Mesodermal cell (in vitro differentiated cells): ENCODE data around the gene STT3A.

Source experiments
- H3K27ac ChIP-seq: 2 replicates; pipeline ENCODE4 v1.7.0; 2013; ENCODE audit warnings: mild to moderate bottlenecking, low read depth, low read length, moderate library complexity; ENCODE audit not compliant: severe bottlenecking
- H3K36me3 ChIP-seq: 2 replicates; pipeline ENCODE4 v1.7.1; 2013; ENCODE audit warnings: mild to moderate bottlenecking, low read length, moderate library complexity; ENCODE audit not compliant: control insufficient read depth, insufficient read depth
- H3K4me1 ChIP-seq: one replicate; pipeline ENCODE4 v1.7.1; 2013; ENCODE audit warnings: mild to moderate bottlenecking, low read length; ENCODE audit not compliant: insufficient read depth, control insufficient read depth, poor library complexity, severe bottlenecking
- H3K4me3 ChIP-seq: 2 replicates; pipeline ENCODE4 v1.7.0; 2013; ENCODE audit warnings: low read length, control low read depth, mild to moderate bottlenecking; ENCODE audit not compliant: insufficient read depth, poor library complexity, severe bottlenecking; ENCODE audit errors: extremely low read depth
- H3K9me3 ChIP-seq: 2 replicates; pipeline ENCODE4 v1.7.1; 2013; ENCODE audit warnings: mild to moderate bottlenecking, low read length, moderate library complexity; ENCODE audit not compliant: control insufficient read depth
- WGBS, 2 experiments: methylation state at CpG; one replicate each; pipeline ENCODE4 v1.1.5; 2013; ENCODE audit warnings: missing lambda C conversion rate in 2 of 2; ENCODE audit not compliant: insufficient coverage in 2 of 2; 5-methylcytosine and 5-hydroxymethylcytosine counted together

Gene STT3A

GRCh38 chr11:125623064-125623463 lies 30.4 kb downstream of the STT3A start:
- 100% methylated on average over 1 of the region's 1 CpG; no CpG with 5 or more reads in 1 of the 2 experiments for WGBS, 2 experiments
- Histone ChIP-seq H3K27ac (no peak overlapping the region), H3K4me1 (no peaks in the 10 kb centered on the region), H3K36me3 (peaks cover 58% of the 10 kb centered on the region), H3K4me3 (no peak overlapping the region), H3K9me3 (no peaks in the 10 kb centered on the region)

GRCh38 chr11:125624756-125625213 lies 32.1 kb downstream of the STT3A start, which contains the start of gene CHEK1:
Gene CHEK1, plus strand, starts transcription at chr11:125625163. Its CDS starts 1,606 bp downstream, at chr11:125626769.
- WGBS, 2 experiments: 81 to 100% methylated on average over 1 to 6 of the region's 9 CpGs
- Histone ChIP-seq H3K27ac (peak within 1 kb of the TSS; percentile 94), H3K4me1 (no peaks in the 10 kb centered on the region), H3K9me3 (no peaks in the 10 kb centered on the region), H3K36me3 (peaks cover 54% of the 10 kb centered on the region), H3K4me3 (peak within 1 kb of the TSS; percentile 59)

DNA sequence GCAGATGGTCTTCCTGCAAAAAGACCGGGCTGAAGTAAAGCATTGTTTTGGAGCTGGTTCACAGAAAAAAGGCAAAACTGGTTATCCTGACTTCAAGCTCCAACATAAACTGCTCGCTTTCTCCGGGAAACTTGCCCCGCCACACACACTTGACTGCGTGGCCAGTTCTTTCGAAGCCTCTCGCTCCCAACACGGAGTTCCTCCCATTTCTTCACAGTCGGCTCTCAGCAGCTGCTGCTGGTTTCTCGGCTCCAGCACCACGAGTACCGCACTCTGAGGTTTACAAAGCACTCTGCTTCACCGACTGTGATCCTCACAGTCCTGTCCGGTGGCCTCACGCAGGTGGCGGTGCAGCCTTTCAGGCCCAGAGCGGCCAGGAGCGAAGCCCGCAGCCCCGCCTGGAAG lies 32.6 kb downstream of the STT3A start:
- peak overlapping the region; percentile 59 for H3K4me3 ChIP-seq
- peak overlapping the region; percentile 94 for H3K27ac ChIP-seq
- H3K4me1 ChIP-seq: no peaks in the 10 kb centered on the region
- H3K36me3 ChIP-seq: peaks cover 54% of the 10 kb centered on the region
- WGBS, 2 experiments: 10 to 11% methylated on average over 19 to 20 of the region's 20 CpGs
- H3K9me3 ChIP-seq: no peaks in the 10 kb centered on the region

DNA sequence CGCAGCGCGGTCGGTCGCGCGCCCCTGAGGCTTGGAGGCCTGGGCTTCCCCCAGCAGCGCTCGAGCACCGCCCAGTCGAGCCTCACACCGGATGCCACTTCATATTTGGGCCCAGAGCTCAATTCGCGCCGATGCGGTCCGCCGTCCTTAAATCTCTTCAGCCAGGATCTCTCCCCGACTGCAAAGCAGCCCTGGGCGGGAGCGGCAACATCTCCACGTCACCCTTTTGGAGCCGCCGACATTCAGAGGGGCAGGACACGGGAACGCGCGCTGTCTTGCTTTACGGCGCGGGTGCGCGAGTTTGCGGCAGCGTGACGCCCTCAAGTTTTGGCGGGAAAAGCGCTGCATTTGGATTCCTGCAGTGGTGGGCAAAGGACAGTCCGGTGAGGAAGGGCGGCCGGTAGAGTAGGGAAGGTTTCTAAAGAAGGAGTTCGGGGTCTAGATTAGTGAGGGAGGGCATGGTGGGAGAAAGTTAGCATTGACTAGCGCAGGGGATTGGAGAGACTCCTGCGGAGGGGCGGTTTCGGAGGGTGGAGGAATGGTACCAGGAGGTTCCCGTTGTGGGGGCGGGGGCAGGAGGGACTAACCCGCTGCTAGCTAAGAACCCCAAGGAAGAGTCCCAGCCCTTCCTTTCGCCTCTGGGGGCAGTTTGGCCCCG lies 33.1 kb downstream of the STT3A start:
- no peaks in the 10 kb centered on the region for H3K9me3 ChIP-seq
- no peaks in the 10 kb centered on the region for H3K4me1 ChIP-seq
- WGBS, 2 experiments: 0 to 1% methylated on average over 22 to 44 of the region's 51 CpGs
- H3K36me3 ChIP-seq: peaks cover 54% of the 10 kb centered on the region
- H3K27ac ChIP-seq: peak overlapping the region; percentile 94
- peak overlapping the region; percentile 59 for H3K4me3 ChIP-seq

GRCh38 chr11:125626288-125626950 lies 33.8 kb downstream of the STT3A start:
- peak overlapping the region; percentile 94 for H3K27ac ChIP-seq

DNA sequence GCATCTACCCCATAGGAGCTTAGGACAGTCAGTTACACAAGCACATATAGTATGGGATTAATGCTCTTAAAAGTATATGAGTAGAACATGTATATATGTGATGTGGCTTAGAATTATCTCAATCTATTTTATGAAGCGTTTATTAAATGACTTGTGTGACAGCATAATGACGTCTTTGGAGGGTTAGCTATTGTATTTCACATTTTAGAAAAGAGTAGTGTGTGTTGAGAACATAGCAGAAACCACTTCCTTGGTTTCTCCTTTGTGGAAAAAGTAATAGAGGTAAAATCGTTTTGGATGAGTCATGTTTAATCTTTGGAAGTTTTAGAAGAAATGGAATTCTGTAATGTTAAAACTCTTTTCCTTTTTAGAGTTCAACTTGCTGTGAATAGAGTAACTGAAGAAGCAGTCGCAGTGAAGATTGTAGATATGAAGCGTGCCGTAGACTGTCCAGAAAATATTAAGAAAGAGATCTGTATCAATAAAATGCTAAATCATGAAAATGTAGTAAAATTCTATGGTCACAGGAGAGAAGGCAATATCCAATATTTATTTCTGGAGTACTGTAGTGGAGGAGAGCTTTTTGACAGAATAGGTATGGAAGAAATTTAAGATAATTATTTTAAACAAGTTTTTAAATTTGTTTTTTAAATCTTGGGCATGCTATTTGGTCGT lies 34.7 kb downstream of the STT3A start:
- WGBS, 2 experiments: 46 to 60% methylated on average over 2 to 6 of the region's 7 CpGs
- Histone ChIP-seq H3K27ac (no peak overlapping the region), H3K4me3 (peak overlapping the region; percentile 59), H3K9me3 (no peaks in the 10 kb centered on the region), H3K4me1 (no peaks in the 10 kb centered on the region), H3K36me3 (peaks cover 51% of the 10 kb centered on the region)

More at GRCh38 chr11:125626288-125626950, 33.8 kb downstream of the STT3A start:
- Histone ChIP-seq H3K4me1 (no peaks in the 10 kb centered on the region), H3K4me3 (peak overlapping the region; percentile 59), H3K9me3 (no peaks in the 10 kb centered on the region), H3K36me3 (peaks cover 50% of the 10 kb centered on the region)
- 0 to 4% methylated on average over 5 to 7 of the region's 18 CpGs for WGBS, 2 experiments

- peaks cover 83% of the 10 kb centered on the region for H3K36me3 ChIP-seq
- H3K4me1 ChIP-seq: no peaks in the 10 kb centered on the region
- H3K4me3 ChIP-seq: no peak overlapping the region
- H3K9me3 ChIP-seq: no peaks in the 10 kb centered on the region
- 93 to 95% methylated on average over 1 to 2 of the region's 3 CpGs for WGBS, 2 experiments
- H3K27ac ChIP-seq: no peak overlapping the region
Observed at GRCh38 chr11:125637840-125638239, 45.2 kb downstream of the STT3A start.

GRCh38 chr11:125638315-125638714 lies 45.7 kb downstream of the STT3A start:
- no peaks in the 10 kb centered on the region for H3K4me1 ChIP-seq
- no peak overlapping the region for H3K27ac ChIP-seq
- H3K36me3 ChIP-seq: peaks cover 79% of the 10 kb centered on the region
- no peak overlapping the region for H3K4me3 ChIP-seq
- 100% methylated on average over 1 of the region's 1 CpG for WGBS, 2 experiments
- no peaks in the 10 kb centered on the region for H3K9me3 ChIP-seq

GRCh38 chr11:125645871-125646270 lies 53.2 kb downstream of the STT3A start:
- Histone ChIP-seq H3K9me3 (no peaks in the 10 kb centered on the region), H3K4me3 (no peak overlapping the region), H3K27ac (no peak overlapping the region), H3K36me3 (peaks cover 73% of the 10 kb centered on the region), H3K4me1 (no peaks in the 10 kb centered on the region)
- 90% methylated on average over 2 of the region's 3 CpGs; no CpG with 5 or more reads in 1 of the 2 experiments for WGBS, 2 experiments

DNA sequence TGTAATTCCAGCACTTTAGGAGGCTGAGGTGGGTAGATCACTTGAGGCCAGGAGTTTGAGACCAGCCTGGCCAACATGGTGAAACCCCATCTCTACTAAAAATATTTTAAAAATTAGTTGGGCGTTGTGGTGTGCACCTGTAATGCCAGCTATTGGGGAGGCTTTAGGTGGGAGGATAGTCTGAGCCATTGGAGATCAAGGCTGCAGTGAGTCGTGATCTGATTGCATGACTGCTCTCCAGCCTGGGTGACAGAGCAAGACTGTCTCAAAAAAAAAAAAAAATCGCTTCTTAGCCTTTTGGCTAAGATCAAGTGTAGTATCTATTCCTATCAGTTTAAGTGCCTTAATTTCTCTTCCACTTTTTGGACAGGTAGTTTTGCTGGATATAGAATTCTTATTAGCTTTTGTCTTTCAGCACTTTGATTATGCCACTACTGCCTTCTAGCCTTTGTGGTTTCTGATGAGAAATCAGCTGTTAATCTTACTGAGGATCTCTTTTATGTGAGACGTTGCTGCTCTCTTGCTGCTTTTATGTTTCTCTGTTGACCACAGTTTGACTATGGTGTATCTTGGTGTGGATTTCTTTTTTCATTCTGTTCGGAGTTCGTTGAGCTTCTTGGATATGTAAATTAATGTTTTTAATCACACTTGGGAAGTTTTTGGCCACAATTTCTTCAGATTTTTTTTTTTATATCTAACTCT lies 57.0 kb downstream of the STT3A start:
- WGBS, 2 experiments: 94 to 100% methylated on average over 2 of the region's 6 CpGs
- Histone ChIP-seq H3K36me3 (peaks cover 75% of the 10 kb centered on the region), H3K4me3 (no peak overlapping the region), H3K27ac (no peak overlapping the region), H3K4me1 (no peaks in the 10 kb centered on the region), H3K9me3 (no peaks in the 10 kb centered on the region)
